HFFc6 (cell line): ENCODE data around the gene DPYD. TPM values are rescaled to one million over a fixed set of nuclear protein-coding genes. Genes with fewer than 3 reads are reported as not detected.

Experiments used
- DNase-seq: peaks from one replicate; pipeline ENCODE4 v3.0.0-alpha.2; 2018
- H3K27ac Mint-ChIP-seq: 2 replicates; pipeline ENCODE4 v1.8.0; 2020; ENCODE audit warnings: mild to moderate bottlenecking, mixed read lengths
- H3K27me3 Mint-ChIP-seq: 2 replicates; pipeline ENCODE4 v1.8.0; 2021; ENCODE audit warnings: mild to moderate bottlenecking, moderate library complexity, mixed read lengths; ENCODE audit not compliant: insufficient read depth
- H3K36me3 Mint-ChIP-seq: 2 replicates; pipeline ENCODE4 v1.8.0; 2021; ENCODE audit warnings: low read depth, mixed read lengths
- H3K4me1 Mint-ChIP-seq: 2 replicates; pipeline ENCODE4 v1.8.0; 2020; ENCODE audit warnings: low read depth, mixed read lengths
- H3K4me3 Mint-ChIP-seq: 2 replicates; pipeline ENCODE4 v1.8.0; 2020; ENCODE audit warnings: mild to moderate bottlenecking, moderate library complexity, mixed read lengths
- H3K9me3 Mint-ChIP-seq: 2 replicates; pipeline ENCODE4 v1.8.0; 2020; ENCODE audit warnings: mild to moderate bottlenecking, mixed read lengths
- CTCF ChIP-seq: fragments of 200-600 bp; sonication (generic); IDR thresholded peaks from 2 replicates; pipeline ENCODE4 v1.5.0; 2021; ENCODE audit warnings: antibody characterized with exemption, mild to moderate bottlenecking
- total RNA-seq, 6 experiments: library from RNA; stranded (reverse); fragmentation: NEBNext Ultra II Directional; extraction: Animal tissue kit (Norgen Biotek cat#: 25700); gene quantifications; 2 replicates in 1 of 6; 3 replicates in 5 of 6; pipeline ENCODE4 v1.2.3, GENCODE V29; 2021

Gene DPYD
- total RNA-seq, 6 experiments from 2014 or later: 37.0 to 77.8 (median 67.9) TPM

- TF ChIP-seq CTCF: no peak
- peak; percentile 23 for DNase-seq
- Mint-ChIP-seq H3K4me3 (peak overlapping the region; percentile 62), H3K36me3 (no peaks in the 10 kb centered on the region; the same call in 1 of the 2 replicates), H3K9me3 (no peaks in the 10 kb centered on the region), H3K27ac (peak overlapping the region; percentile 61), H3K27me3 (no peaks in the 10 kb centered on the region), H3K4me1 (peaks cover 60% of the 10 kb centered on the region)
Observed at GRCh38 chr1:97139512-97139911, 781.3 kb downstream of the DPYD start.

- no peaks in the 10 kb centered on the region; the same call in 1 of the 2 replicates for H3K36me3 Mint-ChIP-seq
- H3K4me3 Mint-ChIP-seq: peak overlapping the region; percentile 73
- peaks cover 50% of the 10 kb centered on the region for H3K4me1 Mint-ChIP-seq
- DNase-seq: no peak
- H3K27me3 Mint-ChIP-seq: no peaks in the 10 kb centered on the region
- no peaks in the 10 kb centered on the region for H3K9me3 Mint-ChIP-seq
- peak; percentile 55 for TF ChIP-seq CTCF
- peak overlapping the region; percentile 58 for H3K27ac Mint-ChIP-seq
Observed at GRCh38 chr1:97138515-97139032, 782.3 kb downstream of the DPYD start.

- no peaks in the 10 kb centered on the region for H3K27me3 Mint-ChIP-seq
- DNase-seq: peak; percentile 72
- peaks cover 45% of the 10 kb centered on the region for H3K4me1 Mint-ChIP-seq
- TF ChIP-seq CTCF: peak; percentile 82
- H3K36me3 Mint-ChIP-seq: no peaks in the 10 kb centered on the region; the same call in 1 of the 2 replicates
- H3K27ac Mint-ChIP-seq: peak overlapping the region; percentile 58
- no peaks in the 10 kb centered on the region for H3K9me3 Mint-ChIP-seq
- H3K4me3 Mint-ChIP-seq: peak overlapping the region; percentile 73
Observed at GRCh38 chr1:97137862-97138514, 782.8 kb downstream of the DPYD start.

GRCh38 chr1:97136996-97137395 is 783.8 kb downstream of the DPYD start:
- DNase-seq: no peak
- H3K36me3 Mint-ChIP-seq: no peaks in the 10 kb centered on the region; the same call in 1 of the 2 replicates

GRCh38 chr1:97135972-97136371 is 784.9 kb downstream of the DPYD start:
- Mint-ChIP-seq H3K27ac (no peak overlapping the region), H3K36me3 (peaks cover 6% of the 10 kb centered on the region; the same call in 1 of the 2 replicates)

More at GRCh38 chr1:97136996-97137395, 783.8 kb downstream of the DPYD start:
- no peaks in the 10 kb centered on the region for H3K27me3 Mint-ChIP-seq
- TF ChIP-seq CTCF: no peak
- no peaks in the 10 kb centered on the region for H3K9me3 Mint-ChIP-seq
- peaks cover 45% of the 10 kb centered on the region for H3K4me1 Mint-ChIP-seq
- H3K27ac Mint-ChIP-seq: no peak overlapping the region
- no peak overlapping the region for H3K4me3 Mint-ChIP-seq

More at GRCh38 chr1:97135972-97136371, 784.9 kb downstream of the DPYD start:
- DNase-seq: no peak
- H3K4me3 Mint-ChIP-seq: no peak overlapping the region
- TF ChIP-seq CTCF: no peak
- no peaks in the 10 kb centered on the region for H3K27me3 Mint-ChIP-seq
- H3K4me1 Mint-ChIP-seq: peaks cover 35% of the 10 kb centered on the region
- no peaks in the 10 kb centered on the region for H3K9me3 Mint-ChIP-seq
